Neural cell (in vitro differentiated cells): Measurements from ENCODE around the gene FKBP1B. TPM values are rescaled to one million over a fixed set of nuclear protein-coding genes. Genes with fewer than 3 reads are reported as not detected.

Experiments
- H2AFZ ChIP-seq: fragments of 200-600, 300-800 bp; sonication (generic), shearing (Covaris generic); 2 replicates; pipeline ENCODE4 v1.6.0; 2014; ENCODE audit warnings: low read depth, mild to moderate bottlenecking, antibody characterized with exemption, low read length, moderate library complexity
- H3F3A ChIP-seq: fragments of 200-600 bp; shearing (Covaris generic); 2 replicates; pipeline ENCODE4 v1.6.1; 2016; ENCODE audit warnings: mild to moderate bottlenecking, moderate library complexity, mixed read lengths, antibody characterized with exemption, low read length; ENCODE audit not compliant: insufficient read depth, poor library complexity, severe bottlenecking
- H3K27ac ChIP-seq: fragments of 200-600, 300-800 bp; sonication (generic), shearing (Covaris generic); 2 replicates; pipeline ENCODE4 v1.5.1; 2014; ENCODE audit warnings: mild to moderate bottlenecking, low read length, moderate library complexity
- H3K27me3 ChIP-seq: fragments of 300-800, 200-600 bp; sonication (generic), shearing (Covaris generic); 2 replicates; pipeline ENCODE4 v1.6.0; 2014; ENCODE audit warnings: mild to moderate bottlenecking, low read depth, low read length, moderate library complexity; ENCODE audit not compliant: insufficient read depth
- H3K36me3 ChIP-seq: fragments of 300-800, 200-600 bp; sonication (generic), shearing (Covaris generic); 2 replicates; pipeline ENCODE4 v1.5.1; 2014; ENCODE audit warnings: mild to moderate bottlenecking, antibody characterized with exemption, low read length, moderate library complexity; ENCODE audit not compliant: insufficient read depth
- H3K4me2 ChIP-seq: fragments of 300-800, 200-600 bp; sonication (generic), shearing (Covaris generic); 2 replicates; pipeline ENCODE4 v1.6.0; 2014; ENCODE audit warnings: mild to moderate bottlenecking, low read length
- H3K4me3 ChIP-seq: fragments of 300-800, 200-600 bp; sonication (generic), shearing (Covaris generic); 2 replicates; pipeline ENCODE4 v1.5.1; 2014; ENCODE audit warnings: mild to moderate bottlenecking, low read length, moderate library complexity
- H3K79me2 ChIP-seq: fragments of 200-600 bp; shearing (Covaris generic); replicated peaks from 2 replicates; pipeline ENCODE4 v1.6.0; 2014; ENCODE audit warnings: mild to moderate bottlenecking, low read length, moderate library complexity; ENCODE audit not compliant: insufficient read depth
- H3K9ac ChIP-seq: fragments of 300-800, 200-600 bp; sonication (generic), shearing (Covaris generic); 2 replicates; pipeline ENCODE4 v1.6.1; 2016; ENCODE audit warnings: mild to moderate bottlenecking, low read length, mixed read lengths
- H3K9me2 ChIP-seq: fragments of 200-600 bp; shearing (Covaris generic); 2 replicates; pipeline ENCODE4 v1.6.1; 2016; ENCODE audit warnings: mild to moderate bottlenecking, low read length, mixed read lengths; ENCODE audit not compliant: insufficient read depth
- H3K9me3 ChIP-seq: fragments of 200-600, 300-800 bp; sonication (generic), shearing (Covaris generic); 2 replicates; pipeline ENCODE4 v1.6.1; 2016; ENCODE audit warnings: mild to moderate bottlenecking, mixed run types, low read length, moderate library complexity, mixed read lengths
- H4K20me1 ChIP-seq: fragments of 200-600 bp; shearing (Covaris generic); 2 replicates; pipeline ENCODE4 v1.6.1; 2016; ENCODE audit warnings: mild to moderate bottlenecking, mixed run types; ENCODE audit not compliant: insufficient read depth
- CTCF ChIP-seq: fragments of 450-650 bp; IDR thresholded peaks from 2 replicates; pipeline ENCODE4 v1.5.1; 2014; ENCODE audit warnings: antibody characterized with exemption, mild to moderate bottlenecking, moderate library complexity; ENCODE audit not compliant: poor library complexity, severe bottlenecking
- EP300 ChIP-seq: fragments of 450-650 bp; conservative IDR thresholded peaks from 2 replicates; pipeline ENCODE4 v1.6.1; 2014; ENCODE audit warnings: antibody characterized with exemption, mild to moderate bottlenecking, moderate library complexity; ENCODE audit not compliant: poor library complexity, severe bottlenecking
- EZH2 ChIP-seq: fragments of 200-600, 300-800 bp; shearing (Covaris generic), sonication (generic); IDR thresholded peaks from 2 replicates; pipeline ENCODE4 v1.6.1; 2014; ENCODE audit warnings: antibody characterized with exemption, low read length, borderline replicate concordance, mild to moderate bottlenecking; ENCODE audit not compliant: insufficient read depth, poor library complexity, severe bottlenecking
- MXI1 ChIP-seq: fragments of 450-650 bp; conservative IDR thresholded peaks from 2 replicates; pipeline ENCODE4 v1.6.1; 2014; ENCODE audit warnings: antibody characterized with exemption, mild to moderate bottlenecking; ENCODE audit not compliant: poor library complexity, severe bottlenecking
- POLR2AphosphoS5 ChIP-seq: IDR thresholded peaks from 2 replicates; pipeline ENCODE4 v1.6.1; 2012
- RAD21 ChIP-seq: fragments of 450-650 bp; conservative IDR thresholded peaks from 2 replicates; pipeline ENCODE4 v1.6.1; 2014; ENCODE audit warnings: antibody characterized with exemption, mild to moderate bottlenecking, moderate library complexity
- REST ChIP-seq: IDR thresholded peaks from 2 replicates; pipeline ENCODE4 v1.6.1; 2012; ENCODE audit warnings: borderline replicate concordance
- SMC3 ChIP-seq: fragments of 450-650 bp; conservative IDR thresholded peaks from 2 replicates; pipeline ENCODE4 v1.6.1; 2014; ENCODE audit warnings: antibody characterized with exemption, mild to moderate bottlenecking, moderate library complexity; ENCODE audit not compliant: poor library complexity
- TAF1 ChIP-seq: IDR thresholded peaks from 2 replicates; pipeline ENCODE4 v1.6.1; 2012; ENCODE audit warnings: low read depth
- polyA plus RNA-seq: library from polyadenylated mRNA; depleted of rRNA; stranded (reverse); fragments of >200 nt; gene quantifications from 2 replicates; pipeline ENCODE4 v1.2.3, GENCODE V29; 2014

FKBP1B gene
- polyA plus RNA-seq, 1 donor from 2014 or later, result 154 TPM

- no peak overlapping the region for H3K27ac ChIP-seq
- no peaks in the 10 kb centered on the region for H3K79me2 ChIP-seq
- H3K9me2 ChIP-seq, result no peaks in the 10 kb centered on the region
- H2AFZ ChIP-seq, result no peak overlapping the region
- no peaks in the 10 kb centered on the region for H3K9me3 ChIP-seq
- H3K9ac ChIP-seq, result no peak overlapping the region
- no peaks in the 10 kb centered on the region for H3F3A ChIP-seq
- H3K27me3 ChIP-seq, result no peaks in the 10 kb centered on the region
- H3K4me2 ChIP-seq, result no peak overlapping the region
- TF ChIP-seq SMC3 (no peak), EZH2 (no peak), REST (no peak)
- no peaks in the 10 kb centered on the region for H3K36me3 ChIP-seq
- no peaks in the 10 kb centered on the region for H4K20me1 ChIP-seq
- H3K4me3 ChIP-seq, result no peak overlapping the region
Observed at GRCh38 chr2:24024996-24025663, 24.4 kb upstream of the FKBP1B start.

- H3K4me2 ChIP-seq, result no peak overlapping the region
- H3K9me2 ChIP-seq, result no peaks in the 10 kb centered on the region
- no peak overlapping the region for H3K9ac ChIP-seq
- H3K4me3 ChIP-seq, result no peak overlapping the region
- H3K27me3 ChIP-seq, result no peaks in the 10 kb centered on the region
- no peaks in the 10 kb centered on the region for H3K9me3 ChIP-seq
- H3F3A ChIP-seq, result no peaks in the 10 kb centered on the region
- no peak for TF ChIP-seq POLR2AphosphoS5
- TF ChIP-seq SMC3, result no peak
- no peak for TF ChIP-seq CTCF
- no peak for TF ChIP-seq RAD21
- TF ChIP-seq REST, result no peak
- TF ChIP-seq EP300, result no peak
- TF ChIP-seq TAF1, result no peak
- TF ChIP-seq EZH2, result no peak
- TF ChIP-seq MXI1, result no peak
- H2AFZ ChIP-seq, result no peak overlapping the region
- H4K20me1 ChIP-seq, result no peaks in the 10 kb centered on the region
- no peaks in the 10 kb centered on the region for H3K36me3 ChIP-seq
- no peak overlapping the region for H3K27ac ChIP-seq
- no peaks in the 10 kb centered on the region for H3K79me2 ChIP-seq
Observed at GRCh38 chr2:24026233-24026632, 23.3 kb upstream of the FKBP1B start.
